Activated CD8-positive, alpha-beta memory T cell treated with anti-CD3 and anti-CD28 coated beads, Interleukin-2, amount 50 U/mL, for 4 hours (primary cell): ENCODE results near the gene TUBB.
"Not testable (repeated sequence)": the region's sequence is repeated elsewhere in the genome, so short reads cannot be mapped to it uniquely, and the experiment has no call there.

Source experiments
- DNase-seq: peaks from one replicate; pipeline ENCODE4 v3.0.0-alpha.2; 2020

Gene TUBB

GRCh38 chr6:30763618-30764489, 43.7 kb downstream of the TUBB start:
- no peak for DNase-seq

GRCh38 chr6:30764490-30765043, 44.4 kb downstream of the TUBB start:
- DNase-seq, result not testable (repeated sequence)

- DNase-seq, result not testable (repeated sequence)
These were observed 45.3 kb downstream of the TUBB start for GRCh38 chr6:30765495-30765894.

GRCh38 chr6:30766461-30767157, 46.5 kb downstream of the TUBB start:
- DNase-seq, result no peak

DNA sequence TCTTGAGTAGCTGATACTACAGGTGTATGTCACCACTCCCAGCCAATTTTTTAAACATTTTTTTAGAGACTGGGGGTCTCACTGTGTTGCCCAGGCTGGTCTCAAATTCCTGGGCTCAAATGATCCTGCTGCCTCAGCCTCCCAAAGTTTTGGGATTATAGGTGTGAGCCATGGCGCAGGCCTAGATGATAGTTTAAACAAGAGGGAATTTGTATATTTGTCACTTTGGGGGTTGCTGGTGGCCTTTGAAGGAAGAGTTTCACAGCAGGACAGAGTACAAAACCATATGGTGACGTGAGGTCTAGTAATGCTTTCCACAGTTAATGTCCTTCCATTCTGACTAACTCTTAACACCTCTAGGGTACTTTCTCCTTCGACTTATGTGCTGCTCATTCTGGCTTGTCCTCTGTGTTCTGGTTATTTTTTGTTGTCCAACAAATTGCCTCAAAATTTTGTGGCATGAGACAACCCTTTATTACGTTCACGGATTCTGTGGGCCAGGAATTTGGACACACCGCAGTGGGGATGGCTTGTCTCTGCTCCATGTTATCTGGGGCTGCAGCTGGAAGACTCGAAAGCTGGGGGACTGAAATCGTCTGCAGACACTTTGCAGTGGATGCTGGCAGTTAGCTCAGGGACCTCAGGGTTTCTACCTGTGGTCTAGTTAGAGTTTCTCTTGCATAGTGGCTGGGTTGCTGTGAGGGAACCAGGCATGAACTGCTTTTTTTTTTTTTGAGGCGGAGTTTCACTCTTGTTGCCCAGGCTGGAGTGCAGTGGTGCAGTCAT, 47.2 kb downstream of the TUBB start:
- DNase-seq, result no peak

DNA sequence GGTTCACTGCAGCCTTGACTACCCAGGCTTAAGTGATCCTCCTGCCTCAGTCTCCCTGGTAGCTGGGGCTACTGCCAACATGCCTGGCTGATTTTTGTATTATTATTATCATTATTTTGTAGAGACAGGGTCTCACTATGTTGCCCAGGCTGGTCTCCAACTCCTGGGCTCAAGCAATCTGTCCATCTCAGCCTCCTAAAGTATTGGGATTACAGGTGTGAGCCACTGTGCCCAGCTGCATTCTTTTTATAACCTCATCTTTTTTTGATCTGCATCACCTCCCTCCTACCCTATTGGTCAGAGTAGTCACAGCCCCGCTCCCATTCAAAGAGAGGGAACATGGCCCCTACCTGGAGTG, 47.8 kb downstream of the TUBB start:
- no peak for DNase-seq

GRCh38 chr6:30768634-30769087, 48.5 kb downstream of the TUBB start:
- DNase-seq, result no peak

GRCh38 chr6:30769088-30769852, 49.1 kb downstream of the TUBB start:
- DNase-seq, result peak; percentile 77

DNA sequence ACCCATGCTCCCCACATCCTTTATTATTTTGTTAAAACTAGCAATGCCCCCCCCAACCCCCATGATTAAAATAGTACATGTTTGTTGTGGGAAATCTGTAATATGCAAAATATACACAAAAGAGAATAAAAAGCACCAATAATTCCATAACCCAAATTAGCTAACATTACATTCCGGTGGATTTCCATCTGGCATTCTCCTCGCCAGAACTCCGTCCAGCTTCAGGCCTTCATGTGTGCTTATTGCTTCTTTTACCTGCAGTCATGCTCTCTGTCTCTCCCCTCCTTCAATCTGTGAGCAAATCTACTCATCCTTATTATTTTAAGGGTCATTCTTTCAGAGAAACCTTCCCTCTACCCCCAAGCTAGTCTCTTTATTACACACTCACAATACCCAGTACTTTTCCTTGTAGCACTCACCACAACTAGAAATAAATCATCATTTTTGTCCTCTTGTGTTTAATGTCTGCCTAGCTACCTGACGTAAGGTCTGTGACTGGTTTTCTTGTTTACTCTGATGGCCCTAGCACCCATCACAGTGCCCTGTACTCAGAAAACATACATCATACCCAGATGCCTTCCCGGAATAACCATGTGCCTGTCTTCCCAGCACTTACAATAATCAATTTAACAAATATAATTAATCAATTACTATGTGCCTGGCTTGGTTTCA, 49.8 kb downstream of the TUBB start:
- no peak for DNase-seq

GRCh38 chr6:30770592-30770991, 50.4 kb downstream of the TUBB start:
- no peak for DNase-seq

- no peak for DNase-seq
These were observed 54.5 kb downstream of the TUBB start for GRCh38 chr6:30774701-30775100.
